ENCODE results near the gene UBE2E1. TPM values are rescaled to one million over a fixed set of nuclear protein-coding genes. Genes with fewer than 3 reads are reported as not detected.

UBE2E1 gene
- total and polyA plus RNA-seq, 2 experiments from 2014 or later: 39.9 to 120 TPM

DNA sequence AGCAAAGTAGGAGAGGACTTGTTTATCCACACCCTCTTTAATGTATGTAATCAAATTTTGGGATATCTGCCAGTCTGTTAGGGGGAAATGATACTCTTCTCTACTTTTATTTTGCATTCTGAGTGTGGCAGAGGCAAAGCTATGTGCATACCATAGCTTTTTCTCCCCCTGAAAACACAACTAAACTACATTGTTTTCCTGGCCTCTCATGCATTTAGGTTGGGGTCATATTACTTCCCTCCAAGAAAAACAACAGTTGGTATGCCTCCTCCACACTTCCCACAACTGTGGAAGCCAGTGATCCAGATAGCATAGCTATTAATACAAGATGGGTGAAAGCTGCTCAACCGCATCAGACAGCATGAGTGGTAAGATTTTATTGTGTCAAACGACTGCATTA, 118.0 kb downstream of the UBE2E1 start:
- no peaks in the 10 kb centered on the region for H3K9me3 Mint-ChIP-seq
- TF ChIP-seq JUNB (IDR thresholded peaks at IDR 0.05; ENCODE audit: unreplicated experiment) (no peak), STAT1 (IDR thresholded peaks at IDR 0.05; ENCODE audit: unreplicated experiment) (no peak), ZNF331 (CRISPR knock-in tag; IDR thresholded peaks at IDR 0.05; ENCODE audit: low read depth) (no peak), NANOG (IDR thresholded peaks at IDR 0.05; ENCODE audit: borderline replicate concordance) (no peak), EZH2 (IDR thresholded peaks at IDR 0.05; ENCODE audit: low read depth, unreplicated experiment) (no peak), POLR2AphosphoS5 (IDR thresholded peaks at IDR 0.05; ENCODE audit: low read depth) (no peak), EZH2phosphoT487 (IDR thresholded peaks at IDR 0.05; ENCODE audit: unreplicated experiment) (no peak), ZNF114 (CRISPR knock-in tag; IDR thresholded peaks at IDR 0.05) (no peak), CREB1 (CRISPR knock-in tag; IDR thresholded peaks at IDR 0.05; ENCODE audit: low read depth) (no peak)
- TF ChIP-seq, protein P1, sequence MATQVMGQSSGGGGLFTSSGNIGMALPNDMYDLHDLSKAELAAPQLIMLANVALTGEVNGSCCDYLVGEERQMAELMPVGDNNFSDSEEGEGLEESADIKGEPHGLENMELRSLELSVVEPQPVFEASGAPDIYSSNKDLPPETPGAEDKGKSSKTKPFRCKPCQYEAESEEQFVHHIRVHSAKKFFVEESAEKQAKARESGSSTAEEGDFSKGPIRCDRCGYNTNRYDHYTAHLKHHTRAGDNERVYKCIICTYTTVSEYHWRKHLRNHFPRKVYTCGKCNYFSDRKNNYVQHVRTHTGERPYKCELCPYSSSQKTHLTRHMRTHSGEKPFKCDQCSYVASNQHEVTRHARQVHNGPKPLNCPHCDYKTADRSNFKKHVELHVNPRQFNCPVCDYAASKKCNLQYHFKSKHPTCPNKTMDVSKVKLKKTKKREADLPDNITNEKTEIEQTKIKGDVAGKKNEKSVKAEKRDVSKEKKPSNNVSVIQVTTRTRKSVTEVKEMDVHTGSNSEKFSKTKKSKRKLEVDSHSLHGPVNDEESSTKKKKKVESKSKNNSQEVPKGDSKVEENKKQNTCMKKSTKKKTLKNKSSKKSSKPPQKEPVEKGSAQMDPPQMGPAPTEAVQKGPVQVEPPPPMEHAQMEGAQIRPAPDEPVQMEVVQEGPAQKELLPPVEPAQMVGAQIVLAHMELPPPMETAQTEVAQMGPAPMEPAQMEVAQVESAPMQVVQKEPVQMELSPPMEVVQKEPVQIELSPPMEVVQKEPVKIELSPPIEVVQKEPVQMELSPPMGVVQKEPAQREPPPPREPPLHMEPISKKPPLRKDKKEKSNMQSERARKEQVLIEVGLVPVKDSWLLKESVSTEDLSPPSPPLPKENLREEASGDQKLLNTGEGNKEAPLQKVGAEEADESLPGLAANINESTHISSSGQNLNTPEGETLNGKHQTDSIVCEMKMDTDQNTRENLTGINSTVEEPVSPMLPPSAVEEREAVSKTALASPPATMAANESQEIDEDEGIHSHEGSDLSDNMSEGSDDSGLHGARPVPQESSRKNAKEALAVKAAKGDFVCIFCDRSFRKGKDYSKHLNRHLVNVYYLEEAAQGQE (IDR thresholded peaks at IDR 0.05; ENCODE audit: unreplicated experiment): no peak
- TF ChIP-seq, protein P2, sequence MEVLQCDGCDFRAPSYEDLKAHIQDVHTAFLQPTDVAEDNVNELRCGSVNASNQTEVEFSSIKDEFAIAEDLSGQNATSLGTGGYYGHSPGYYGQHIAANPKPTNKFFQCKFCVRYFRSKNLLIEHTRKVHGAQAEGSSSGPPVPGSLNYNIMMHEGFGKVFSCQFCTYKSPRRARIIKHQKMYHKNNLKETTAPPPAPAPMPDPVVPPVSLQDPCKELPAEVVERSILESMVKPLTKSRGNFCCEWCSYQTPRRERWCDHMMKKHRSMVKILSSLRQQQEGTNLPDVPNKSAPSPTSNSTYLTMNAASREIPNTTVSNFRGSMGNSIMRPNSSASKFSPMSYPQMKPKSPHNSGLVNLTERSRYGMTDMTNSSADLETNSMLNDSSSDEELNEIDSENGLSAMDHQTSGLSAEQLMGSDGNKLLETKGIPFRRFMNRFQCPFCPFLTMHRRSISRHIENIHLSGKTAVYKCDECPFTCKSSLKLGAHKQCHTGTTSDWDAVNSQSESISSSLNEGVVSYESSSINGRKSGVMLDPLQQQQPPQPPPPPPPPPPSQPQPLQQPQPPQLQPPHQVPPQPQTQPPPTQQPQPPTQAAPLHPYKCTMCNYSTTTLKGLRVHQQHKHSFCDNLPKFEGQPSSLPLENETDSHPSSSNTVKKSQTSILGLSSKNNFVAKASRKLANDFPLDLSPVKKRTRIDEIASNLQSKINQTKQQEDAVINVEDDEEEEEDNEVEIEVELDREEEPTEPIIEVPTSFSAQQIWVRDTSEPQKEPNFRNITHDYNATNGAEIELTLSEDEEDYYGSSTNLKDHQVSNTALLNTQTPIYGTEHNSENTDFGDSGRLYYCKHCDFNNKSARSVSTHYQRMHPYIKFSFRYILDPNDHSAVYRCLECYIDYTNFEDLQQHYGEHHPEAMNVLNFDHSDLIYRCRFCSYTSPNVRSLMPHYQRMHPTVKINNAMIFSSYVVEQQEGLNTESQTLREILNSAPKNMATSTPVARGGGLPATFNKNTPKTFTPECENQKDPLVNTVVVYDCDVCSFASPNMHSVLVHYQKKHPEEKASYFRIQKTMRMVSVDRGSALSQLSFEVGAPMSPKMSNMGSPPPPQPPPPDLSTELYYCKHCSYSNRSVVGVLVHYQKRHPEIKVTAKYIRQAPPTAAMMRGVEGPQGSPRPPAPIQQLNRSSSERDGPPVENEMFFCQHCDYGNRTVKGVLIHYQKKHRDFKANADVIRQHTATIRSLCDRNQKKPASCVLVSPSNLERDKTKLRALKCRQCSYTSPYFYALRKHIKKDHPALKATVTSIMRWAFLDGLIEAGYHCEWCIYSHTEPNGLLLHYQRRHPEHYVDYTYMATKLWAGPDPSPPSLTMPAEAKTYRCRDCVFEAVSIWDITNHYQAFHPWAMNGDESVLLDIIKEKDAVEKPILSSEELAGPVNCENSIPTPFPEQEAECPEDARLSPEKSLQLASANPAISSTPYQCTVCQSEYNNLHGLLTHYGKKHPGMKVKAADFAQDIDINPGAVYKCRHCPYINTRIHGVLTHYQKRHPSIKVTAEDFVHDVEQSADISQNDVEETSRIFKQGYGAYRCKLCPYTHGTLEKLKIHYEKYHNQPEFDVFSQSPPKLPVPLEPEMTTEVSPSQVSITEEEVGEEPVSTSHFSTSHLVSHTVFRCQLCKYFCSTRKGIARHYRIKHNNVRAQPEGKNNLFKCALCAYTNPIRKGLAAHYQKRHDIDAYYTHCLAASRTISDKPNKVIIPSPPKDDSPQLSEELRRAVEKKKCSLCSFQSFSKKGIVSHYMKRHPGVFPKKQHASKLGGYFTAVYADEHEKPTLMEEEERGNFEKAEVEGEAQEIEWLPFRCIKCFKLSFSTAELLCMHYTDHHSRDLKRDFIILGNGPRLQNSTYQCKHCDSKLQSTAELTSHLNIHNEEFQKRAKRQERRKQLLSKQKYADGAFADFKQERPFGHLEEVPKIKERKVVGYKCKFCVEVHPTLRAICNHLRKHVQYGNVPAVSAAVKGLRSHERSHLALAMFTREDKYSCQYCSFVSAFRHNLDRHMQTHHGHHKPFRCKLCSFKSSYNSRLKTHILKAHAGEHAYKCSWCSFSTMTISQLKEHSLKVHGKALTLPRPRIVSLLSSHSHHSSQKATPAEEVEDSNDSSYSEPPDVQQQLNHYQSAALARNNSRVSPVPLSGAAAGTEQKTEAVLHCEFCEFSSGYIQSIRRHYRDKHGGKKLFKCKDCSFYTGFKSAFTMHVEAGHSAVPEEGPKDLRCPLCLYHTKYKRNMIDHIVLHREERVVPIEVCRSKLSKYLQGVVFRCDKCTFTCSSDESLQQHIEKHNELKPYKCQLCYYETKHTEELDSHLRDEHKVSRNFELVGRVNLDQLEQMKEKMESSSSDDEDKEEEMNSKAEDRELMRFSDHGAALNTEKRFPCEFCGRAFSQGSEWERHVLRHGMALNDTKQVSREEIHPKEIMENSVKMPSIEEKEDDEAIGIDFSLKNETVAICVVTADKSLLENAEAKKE (CRISPR knock-in tag; IDR thresholded peaks at IDR 0.05): no peak
- TF ChIP-seq, protein P3, sequence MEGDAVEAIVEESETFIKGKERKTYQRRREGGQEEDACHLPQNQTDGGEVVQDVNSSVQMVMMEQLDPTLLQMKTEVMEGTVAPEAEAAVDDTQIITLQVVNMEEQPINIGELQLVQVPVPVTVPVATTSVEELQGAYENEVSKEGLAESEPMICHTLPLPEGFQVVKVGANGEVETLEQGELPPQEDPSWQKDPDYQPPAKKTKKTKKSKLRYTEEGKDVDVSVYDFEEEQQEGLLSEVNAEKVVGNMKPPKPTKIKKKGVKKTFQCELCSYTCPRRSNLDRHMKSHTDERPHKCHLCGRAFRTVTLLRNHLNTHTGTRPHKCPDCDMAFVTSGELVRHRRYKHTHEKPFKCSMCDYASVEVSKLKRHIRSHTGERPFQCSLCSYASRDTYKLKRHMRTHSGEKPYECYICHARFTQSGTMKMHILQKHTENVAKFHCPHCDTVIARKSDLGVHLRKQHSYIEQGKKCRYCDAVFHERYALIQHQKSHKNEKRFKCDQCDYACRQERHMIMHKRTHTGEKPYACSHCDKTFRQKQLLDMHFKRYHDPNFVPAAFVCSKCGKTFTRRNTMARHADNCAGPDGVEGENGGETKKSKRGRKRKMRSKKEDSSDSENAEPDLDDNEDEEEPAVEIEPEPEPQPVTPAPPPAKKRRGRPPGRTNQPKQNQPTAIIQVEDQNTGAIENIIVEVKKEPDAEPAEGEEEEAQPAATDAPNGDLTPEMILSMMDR (conservative IDR thresholded peaks at IDR 0.05; ENCODE audit: low read depth in 2 of 2): no peak
- TF ChIP-seq, protein P4, sequence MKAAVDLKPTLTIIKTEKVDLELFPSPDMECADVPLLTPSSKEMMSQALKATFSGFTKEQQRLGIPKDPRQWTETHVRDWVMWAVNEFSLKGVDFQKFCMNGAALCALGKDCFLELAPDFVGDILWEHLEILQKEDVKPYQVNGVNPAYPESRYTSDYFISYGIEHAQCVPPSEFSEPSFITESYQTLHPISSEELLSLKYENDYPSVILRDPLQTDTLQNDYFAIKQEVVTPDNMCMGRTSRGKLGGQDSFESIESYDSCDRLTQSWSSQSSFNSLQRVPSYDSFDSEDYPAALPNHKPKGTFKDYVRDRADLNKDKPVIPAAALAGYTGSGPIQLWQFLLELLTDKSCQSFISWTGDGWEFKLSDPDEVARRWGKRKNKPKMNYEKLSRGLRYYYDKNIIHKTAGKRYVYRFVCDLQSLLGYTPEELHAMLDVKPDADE (IDR thresholded peaks at IDR 0.05): no peak
- Histone ChIP-seq H3K27me3 (ENCODE audit: insufficient read depth) (no peaks in the 10 kb centered on the region), H3K79me2 (replicated peaks; ENCODE audit: insufficient read depth) (peaks cover 4% of the 10 kb centered on the region), H3K27ac (ENCODE audit: low read depth) (peak overlapping the region; percentile 45; the same call in 1 of the 2 replicates), H2AFZ (no peak overlapping the region), H3K36me3 (ENCODE audit: insufficient read depth) (peaks cover 10% of the 10 kb centered on the region), H3K9me2 (ENCODE audit: insufficient read depth) (no peaks in the 10 kb centered on the region), H3K4me2 (peak overlapping the region; percentile 19; the same call in 1 of the 2 replicates), H3K4me3 (no peak overlapping the region), H3F3A (replicated peaks; ENCODE audit: low read depth) (peaks cover 11% of the 10 kb centered on the region), H3K4me1 (ENCODE audit: insufficient read depth) (peaks cover 3% of the 10 kb centered on the region), H4K20me1 (replicated peaks; ENCODE audit: insufficient read depth) (peaks cover 3% of the 10 kb centered on the region)
- H3K4me3 Mint-ChIP-seq: no peak overlapping the region
- peak; percentile 51 for DNase-seq (ENCODE audit: low spot score)
- peak; percentile 44 for ATAC-seq
- no peak overlapping the region for H3K27ac Mint-ChIP-seq
- H3K36me3 Mint-ChIP-seq (ENCODE audit: low read depth): peaks cover 30% of the 10 kb centered on the region
- H3K4me1 Mint-ChIP-seq: peaks cover 18% of the 10 kb centered on the region; the same call in 2 of the 3 replicates
- H3K27me3 Mint-ChIP-seq (ENCODE audit: insufficient read depth, low read depth, poor library complexity): peaks cover 8% of the 10 kb centered on the region

Measured in GM23338 (cell line).